HUES48 (cell line): ENCODE results near the gene ZC3H12C.

ENCODE experiments used
- H3K27ac ChIP-seq: one replicate; pipeline ENCODE4 v1.7.0; 2013; ENCODE audit warnings: low read depth, low read length, inconsistent platforms
- H3K27me3 ChIP-seq: 2 replicates; pipeline ENCODE4 v1.6.1; 2013; ENCODE audit warnings: mild to moderate bottlenecking, low read length; ENCODE audit not compliant: control insufficient read depth, insufficient read depth
- H3K36me3 ChIP-seq: 2 replicates; pipeline ENCODE4 v1.6.1; 2013; ENCODE audit warnings: low read length; ENCODE audit not compliant: control insufficient read depth, insufficient read depth
- H3K4me1 ChIP-seq: 2 replicates; pipeline ENCODE4 v1.6.1; 2013; ENCODE audit warnings: mild to moderate bottlenecking, low read length; ENCODE audit not compliant: control insufficient read depth, insufficient read depth
- H3K4me3 ChIP-seq: 2 replicates; pipeline ENCODE4 v1.5.1; 2013; ENCODE audit warnings: mild to moderate bottlenecking, low read depth, low read length
- H3K9ac ChIP-seq: 2 replicates; pipeline ENCODE4 v1.6.1; 2013; ENCODE audit warnings: mild to moderate bottlenecking, low read depth, low read length, moderate library complexity
- H3K9me3 ChIP-seq: 2 replicates; pipeline ENCODE4 v1.6.1; 2013; ENCODE audit warnings: low read length; ENCODE audit not compliant: control insufficient read depth, insufficient read depth

ZC3H12C gene

DNA sequence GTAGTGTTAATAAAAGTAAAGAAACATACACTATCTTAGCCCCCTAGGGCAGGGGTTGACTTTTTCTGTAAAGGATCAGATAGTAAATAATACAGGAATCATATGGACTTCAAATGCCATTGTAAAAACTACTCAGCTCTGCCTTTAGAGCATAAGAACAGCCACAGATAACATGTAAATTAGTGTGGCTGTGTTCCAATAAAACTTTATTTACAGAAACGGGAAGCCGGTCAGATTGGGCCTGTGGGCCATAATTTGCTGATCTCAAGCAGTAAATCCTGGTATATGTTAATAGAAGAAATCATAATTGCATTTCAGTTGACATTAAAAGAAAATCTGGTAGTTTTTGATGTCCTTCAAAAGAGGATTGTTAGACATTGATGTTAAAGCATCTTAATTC is 76.5 kb downstream of the ZC3H12C start:
- Histone ChIP-seq H3K9ac (no peak overlapping the region), H3K27me3 (no peaks in the 10 kb centered on the region), H3K4me1 (peaks cover 26% of the 10 kb centered on the region), H3K36me3 (peaks cover 9% of the 10 kb centered on the region), H3K9me3 (no peaks in the 10 kb centered on the region), H3K4me3 (no peak overlapping the region), H3K27ac (no peak overlapping the region)

DNA sequence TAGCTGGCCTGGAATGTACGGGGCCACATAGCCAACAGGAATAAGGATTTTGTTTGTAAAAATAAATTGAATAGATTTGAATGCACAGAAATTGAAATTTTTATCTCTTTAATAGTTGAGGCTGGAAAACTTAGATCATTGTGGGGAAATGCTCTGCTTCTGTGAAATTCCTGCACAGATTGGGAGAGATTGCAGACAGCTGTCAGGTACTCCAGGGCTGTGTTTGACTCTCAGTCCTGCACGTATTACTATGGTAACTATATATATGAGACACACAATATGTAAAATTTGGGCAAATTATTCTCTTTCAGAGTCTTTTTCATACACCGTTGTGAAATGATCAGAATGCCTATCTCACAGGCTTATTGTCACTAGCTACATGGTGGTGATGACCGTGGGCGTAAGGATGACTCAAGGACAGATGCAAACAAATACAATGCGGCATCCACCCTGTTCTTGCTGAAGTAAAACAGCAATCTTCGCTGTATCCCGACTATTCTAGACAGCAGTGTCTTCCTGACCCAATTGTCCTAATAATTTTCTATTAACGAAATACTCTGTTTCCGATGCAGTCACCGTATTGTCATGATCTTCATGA is 79.4 kb downstream of the ZC3H12C start:
- Histone ChIP-seq H3K9ac (no peak overlapping the region), H3K4me3 (no peak overlapping the region), H3K36me3 (no peaks in the 10 kb centered on the region), H3K4me1 (peaks cover 44% of the 10 kb centered on the region), H3K27me3 (no peaks in the 10 kb centered on the region), H3K9me3 (no peaks in the 10 kb centered on the region), H3K27ac (peak overlapping the region; percentile 90)

DNA sequence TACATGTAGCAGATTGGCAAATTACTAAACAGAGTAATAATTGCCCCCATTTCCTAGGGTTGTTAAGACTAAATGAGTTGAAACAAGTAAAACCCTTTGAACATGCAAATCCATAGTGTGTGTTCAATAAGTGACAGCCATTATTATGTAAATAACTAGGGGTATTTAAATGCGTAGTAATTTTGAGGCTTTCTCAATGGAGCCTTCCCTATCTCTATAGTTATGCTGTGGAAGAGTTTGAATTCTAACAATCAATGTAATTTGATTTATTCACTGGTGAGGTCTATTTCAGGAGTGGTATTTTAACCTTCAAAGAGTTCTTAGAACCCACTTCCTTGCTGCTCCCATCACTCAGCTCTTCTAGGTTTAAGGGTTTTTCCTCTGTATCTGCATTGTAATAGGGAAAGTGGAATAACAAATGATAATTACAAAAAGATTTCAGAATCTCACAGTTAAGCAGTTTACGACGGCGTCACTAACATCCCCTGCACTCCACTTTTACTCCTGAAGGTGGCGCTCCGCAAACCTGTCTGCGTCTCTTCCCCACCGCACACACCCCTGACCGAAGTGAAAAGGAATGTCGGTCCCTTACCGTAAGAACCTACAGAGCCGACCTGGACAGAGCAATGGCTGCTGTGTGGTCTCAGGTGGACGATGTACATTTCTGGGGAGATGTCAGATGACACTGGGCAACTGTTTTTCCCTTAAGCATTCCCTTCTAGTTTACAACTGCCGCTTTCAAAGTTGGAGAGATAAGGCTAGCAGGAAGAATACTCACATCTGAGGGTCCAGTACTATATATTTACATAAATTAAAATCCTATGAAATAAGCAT is 80.8 kb downstream of the ZC3H12C start:
- Histone ChIP-seq H3K9ac (0 out of 2 replicates have a peak overlapping the region, but pooled peaks have one; percentile 22), H3K4me1 (peaks cover 44% of the 10 kb centered on the region), H3K36me3 (no peaks in the 10 kb centered on the region), H3K27ac (peak overlapping the region; percentile 90), H3K4me3 (peak overlapping the region; percentile 37), H3K9me3 (no peaks in the 10 kb centered on the region), H3K27me3 (no peaks in the 10 kb centered on the region)

DNA sequence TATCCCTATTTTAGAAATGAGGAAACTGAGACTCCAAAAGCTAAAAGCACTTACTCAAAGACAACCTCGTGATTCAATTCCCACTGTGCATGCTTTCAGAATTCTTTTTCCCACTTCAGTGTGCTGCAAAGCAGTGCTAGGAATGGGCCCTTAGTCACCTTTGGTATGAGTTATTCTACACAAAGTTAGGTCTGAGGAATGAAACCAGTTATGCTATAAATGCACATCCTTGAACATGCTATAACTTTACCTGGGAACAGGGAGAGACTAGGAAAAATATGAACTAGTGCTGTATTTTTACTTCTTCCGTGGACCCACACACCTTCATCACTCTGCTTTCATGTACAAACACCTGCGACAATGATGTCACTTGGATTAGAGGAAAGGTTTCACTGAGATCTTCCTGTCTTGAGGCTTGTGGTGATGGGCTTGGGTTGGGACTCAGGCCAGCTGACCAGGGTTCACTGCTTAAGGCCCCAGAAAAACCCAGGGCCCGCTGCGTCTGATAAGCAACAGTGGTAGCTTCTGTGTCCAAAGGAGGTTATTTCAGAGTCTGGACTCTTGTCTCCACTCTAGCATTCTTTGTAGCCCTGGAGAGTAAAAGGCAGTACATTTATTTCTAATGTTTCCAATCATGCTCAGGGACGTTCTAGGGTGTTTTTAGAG is 81.6 kb downstream of the ZC3H12C start:
- H3K4me3 ChIP-seq = peak overlapping the region; percentile 37
- H3K27me3 ChIP-seq = no peaks in the 10 kb centered on the region
- H3K9me3 ChIP-seq = no peaks in the 10 kb centered on the region
- H3K4me1 ChIP-seq = peaks cover 44% of the 10 kb centered on the region
- no peaks in the 10 kb centered on the region for H3K36me3 ChIP-seq
- H3K27ac ChIP-seq = peak overlapping the region; percentile 90
- 0 out of 2 replicates have a peak overlapping the region, but pooled peaks have one; percentile 22 for H3K9ac ChIP-seq

DNA sequence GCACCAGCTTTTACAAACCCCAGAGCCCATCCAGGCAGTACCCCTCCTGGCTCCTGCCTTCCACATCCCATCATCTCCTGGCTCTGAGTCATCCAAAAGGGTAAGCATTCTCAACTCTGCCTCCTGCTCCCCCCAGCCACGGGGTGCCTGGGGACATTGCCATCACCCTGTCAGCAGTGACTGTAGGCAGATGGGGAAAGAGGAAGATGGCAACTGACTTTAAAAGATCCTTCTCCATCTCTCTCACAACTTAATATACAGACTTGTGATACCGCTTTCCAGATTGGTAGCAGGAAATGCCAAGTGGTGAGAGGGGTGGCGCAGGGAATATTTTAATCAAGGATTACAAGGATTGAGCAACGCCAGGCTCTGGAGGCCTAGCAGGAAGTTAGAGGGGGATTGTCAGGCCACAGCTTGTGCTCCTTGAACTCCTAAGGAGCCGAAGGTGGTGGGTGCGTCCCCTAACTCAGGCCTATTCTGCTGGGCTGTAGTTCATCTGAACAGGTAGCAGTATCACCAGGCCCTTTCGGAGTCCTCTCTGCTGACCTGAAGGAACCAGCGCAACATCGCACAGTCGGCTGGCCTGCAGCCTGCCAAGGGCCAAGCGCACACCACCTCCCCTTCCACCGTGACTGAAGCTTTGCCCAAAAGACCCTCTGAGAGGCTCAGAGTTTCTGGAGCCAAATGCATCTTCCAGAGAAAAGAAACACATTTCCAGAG is 83.3 kb downstream of the ZC3H12C start:
- Histone ChIP-seq H3K9me3 (no peaks in the 10 kb centered on the region), H3K4me1 (peaks cover 38% of the 10 kb centered on the region), H3K27me3 (no peaks in the 10 kb centered on the region), H3K4me3 (no peak overlapping the region), H3K36me3 (no peaks in the 10 kb centered on the region), H3K9ac (no peak overlapping the region), H3K27ac (no peak overlapping the region)

DNA sequence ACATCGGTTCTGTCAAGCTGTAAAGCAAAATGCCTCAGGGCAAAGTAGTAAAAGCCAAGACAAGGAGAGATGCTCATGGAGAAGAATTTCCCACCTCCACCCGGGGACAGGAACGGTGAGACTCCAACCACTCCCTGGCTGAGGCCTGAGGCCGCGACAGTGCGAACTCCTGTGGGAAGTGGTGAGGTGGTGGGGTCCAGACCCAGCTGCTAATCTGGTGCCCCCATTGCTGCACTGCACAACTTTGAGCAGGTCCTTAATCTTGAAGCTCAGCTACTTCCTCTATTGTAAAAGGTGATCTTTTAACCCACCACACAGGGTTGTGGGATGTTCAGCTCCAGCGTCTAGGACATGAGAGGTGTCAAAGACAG is 83.9 kb downstream of the ZC3H12C start:
- H3K36me3 ChIP-seq = no peaks in the 10 kb centered on the region
- H3K9me3 ChIP-seq = no peaks in the 10 kb centered on the region
- H3K27ac ChIP-seq = no peak overlapping the region
- no peak overlapping the region for H3K9ac ChIP-seq
- peaks cover 38% of the 10 kb centered on the region for H3K4me1 ChIP-seq
- H3K27me3 ChIP-seq = no peaks in the 10 kb centered on the region
- no peak overlapping the region for H3K4me3 ChIP-seq

DNA sequence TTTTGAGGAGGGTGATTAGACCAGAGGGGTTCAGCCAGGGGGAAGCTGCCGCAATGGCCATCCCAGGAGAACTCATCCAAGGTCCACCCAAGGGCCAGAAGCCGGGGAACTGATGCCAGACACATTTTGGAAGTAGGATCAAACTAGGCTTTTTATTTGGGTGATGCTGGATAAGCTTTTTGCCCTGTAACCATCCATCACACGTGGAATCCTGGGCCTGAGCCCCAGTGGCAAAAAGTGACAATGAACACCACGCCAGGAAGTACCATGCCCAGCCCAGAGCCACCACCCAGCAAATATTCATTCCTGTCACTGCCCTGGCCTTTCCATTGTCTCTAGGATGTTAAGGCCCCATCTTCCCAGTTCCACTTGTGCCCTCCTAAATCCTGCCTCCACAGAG is 85.9 kb downstream of the ZC3H12C start:
- H3K4me1 ChIP-seq = peaks cover 23% of the 10 kb centered on the region
- no peak overlapping the region for H3K9ac ChIP-seq
- H3K27me3 ChIP-seq = no peaks in the 10 kb centered on the region
- no peak overlapping the region for H3K4me3 ChIP-seq
- H3K36me3 ChIP-seq = no peaks in the 10 kb centered on the region
- H3K9me3 ChIP-seq = no peaks in the 10 kb centered on the region
- no peak overlapping the region for H3K27ac ChIP-seq

DNA sequence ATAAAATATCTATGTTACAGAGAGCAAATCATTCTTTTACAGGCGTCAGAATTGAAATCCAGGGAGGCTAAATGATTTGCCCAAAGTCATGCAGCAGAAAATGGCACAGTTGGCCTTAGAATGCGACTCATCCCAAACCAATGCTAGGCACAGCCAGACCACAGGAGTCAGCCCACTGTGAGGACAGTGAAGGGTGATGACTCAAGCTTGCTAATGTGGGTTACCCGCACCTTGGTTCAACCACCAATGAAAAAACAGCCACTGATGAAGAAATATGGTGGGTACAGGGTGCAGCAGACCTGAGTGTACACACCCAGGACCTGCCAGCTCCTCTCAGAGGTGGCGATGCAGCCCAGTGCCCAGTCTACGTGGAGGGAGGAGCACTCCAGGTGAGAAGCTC is 89.7 kb downstream of the ZC3H12C start:
- H3K9me3 ChIP-seq = no peaks in the 10 kb centered on the region
- H3K4me1 ChIP-seq = peaks cover 11% of the 10 kb centered on the region
- no peak overlapping the region for H3K4me3 ChIP-seq
- H3K27me3 ChIP-seq = no peaks in the 10 kb centered on the region
- H3K27ac ChIP-seq = no peak overlapping the region
- H3K9ac ChIP-seq = no peak overlapping the region
- no peaks in the 10 kb centered on the region for H3K36me3 ChIP-seq

DNA sequence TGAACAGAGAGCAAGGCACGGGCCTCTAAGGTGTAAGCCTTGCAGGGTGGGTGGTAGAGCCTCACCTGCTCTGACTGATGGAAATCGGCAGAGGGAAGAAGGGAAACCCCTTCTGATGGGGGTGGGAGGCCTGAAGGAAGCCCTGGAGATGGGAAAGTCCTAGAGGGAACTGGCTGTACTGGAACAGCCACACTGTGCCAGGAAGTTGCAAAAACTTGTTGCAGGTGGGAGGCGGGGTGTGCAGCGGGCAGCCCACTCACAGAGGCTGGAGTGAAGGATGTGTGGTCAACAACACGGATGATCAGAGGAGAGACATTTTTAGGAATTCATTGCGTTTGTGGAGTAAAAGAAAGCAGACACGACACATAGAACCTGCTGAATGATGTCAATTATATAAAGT is 91.3 kb downstream of the ZC3H12C start:
- Histone ChIP-seq H3K9ac (no peak overlapping the region), H3K9me3 (no peaks in the 10 kb centered on the region), H3K4me3 (no peak overlapping the region), H3K36me3 (no peaks in the 10 kb centered on the region), H3K27ac (no peak overlapping the region), H3K4me1 (peaks cover 11% of the 10 kb centered on the region), H3K27me3 (no peaks in the 10 kb centered on the region)

DNA sequence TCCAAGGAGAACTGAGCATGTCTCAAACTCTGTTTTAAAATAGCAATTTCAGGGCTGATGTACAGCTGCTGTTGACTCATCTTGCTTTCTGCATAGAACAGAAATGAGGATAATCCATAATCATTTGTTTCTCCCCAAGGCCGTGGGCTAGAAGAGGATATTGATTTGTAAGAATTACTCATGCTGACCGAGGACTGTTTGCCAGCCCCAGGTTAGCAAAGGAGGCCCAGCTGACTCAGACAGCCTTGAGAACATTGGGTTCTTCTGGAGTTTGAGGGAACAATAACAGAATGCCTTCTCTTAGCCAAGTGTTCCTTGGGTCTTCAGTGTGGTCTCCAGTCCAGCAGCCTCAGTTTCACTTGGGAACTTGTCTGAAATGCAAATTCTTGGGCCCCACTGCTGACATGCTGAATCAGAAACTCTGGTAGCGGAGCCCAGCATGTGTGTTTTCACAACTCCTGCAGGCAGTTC is 92.0 kb downstream of the ZC3H12C start:
- Histone ChIP-seq H3K9me3 (no peaks in the 10 kb centered on the region), H3K4me1 (peaks cover 11% of the 10 kb centered on the region), H3K27ac (no peak overlapping the region), H3K36me3 (no peaks in the 10 kb centered on the region), H3K4me3 (no peak overlapping the region), H3K9ac (no peak overlapping the region), H3K27me3 (no peaks in the 10 kb centered on the region)
